Stimulated activated CD4-positive, alpha-beta T cell treated with anti-CD3 and anti-CD28 coated beads, Interleukin-12 subunit alpha, Interleukin-12 subunit beta, amount 100 ng/mL, for 48 hours (primary cell): ENCODE results near the gene SPIN4.
"Not testable (repeated sequence)": the region's sequence is repeated elsewhere in the genome, so short reads cannot be mapped to it uniquely, and the experiment has no call there.

Experiments
- DNase-seq, 3 donors: peaks; one replicate each; pipeline ENCODE4 v3.0.0-alpha.2; 2020; ENCODE audit warnings: low read depth in 2 of 3, low spot score in 1 of 3

The SPIN4 gene

DNA sequence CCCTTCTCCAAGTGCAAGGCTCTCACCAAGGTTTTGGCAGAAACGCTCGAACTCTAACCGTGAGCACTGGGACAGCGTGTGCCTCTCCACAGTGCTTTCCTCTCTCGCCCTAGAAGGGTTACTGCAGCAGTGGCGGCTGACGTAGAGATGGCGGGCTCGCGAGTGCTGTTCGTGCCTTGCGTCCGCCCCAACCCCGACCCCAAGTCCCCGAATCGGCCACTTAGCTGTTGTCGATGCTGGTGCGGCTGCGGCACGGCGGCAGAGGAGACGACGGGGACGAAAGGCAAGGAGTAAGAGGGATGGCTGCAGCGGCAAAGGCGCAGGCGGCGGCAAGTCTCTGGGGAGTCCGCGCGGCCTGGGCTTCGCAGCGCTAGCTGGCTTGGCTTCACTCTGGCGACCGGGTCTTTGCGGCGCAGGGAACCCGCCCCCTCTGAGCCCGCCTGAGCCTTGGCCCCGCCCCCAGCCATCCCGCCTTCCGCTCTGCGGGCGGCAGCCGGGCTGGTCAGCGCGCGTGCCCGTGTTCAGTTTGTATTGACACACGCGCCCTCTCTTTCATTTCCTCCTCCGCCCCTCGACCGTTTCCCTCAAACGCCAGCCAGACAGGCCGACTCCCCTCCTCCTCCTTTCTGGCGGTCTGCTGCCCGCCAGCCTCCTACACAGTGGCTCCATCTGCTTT lies at the start of gene SPIN4:
TSS of gene SPIN4 (minus strand) at position 392 of the 676 bp plus-strand sequence. CDS start 513 bp downstream, outside the sequence.
- peak; percentile 35 to 66 (median 47) for DNase-seq

DNA sequence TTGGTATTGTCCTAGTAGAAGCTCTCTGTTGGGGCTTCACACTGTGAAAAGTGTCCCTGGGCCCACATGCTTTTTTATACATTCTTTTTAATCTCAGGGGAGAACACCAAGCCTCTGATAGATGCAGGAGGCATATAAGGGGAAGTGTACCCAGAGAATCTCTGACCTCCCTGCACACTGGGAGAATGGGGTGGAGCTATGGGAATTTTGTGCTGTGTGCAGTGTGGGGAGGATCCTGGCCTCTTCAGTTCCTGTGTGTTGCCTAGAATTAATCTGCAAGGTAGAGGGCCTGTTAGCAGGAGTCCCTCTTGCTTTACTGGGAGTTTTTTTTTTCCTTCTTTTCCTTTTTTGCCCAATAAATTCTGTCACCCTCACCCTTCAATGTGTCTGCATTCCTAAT lies 49.2 kb upstream of the SPIN4 start:
- DNase-seq, result no peak

DNA sequence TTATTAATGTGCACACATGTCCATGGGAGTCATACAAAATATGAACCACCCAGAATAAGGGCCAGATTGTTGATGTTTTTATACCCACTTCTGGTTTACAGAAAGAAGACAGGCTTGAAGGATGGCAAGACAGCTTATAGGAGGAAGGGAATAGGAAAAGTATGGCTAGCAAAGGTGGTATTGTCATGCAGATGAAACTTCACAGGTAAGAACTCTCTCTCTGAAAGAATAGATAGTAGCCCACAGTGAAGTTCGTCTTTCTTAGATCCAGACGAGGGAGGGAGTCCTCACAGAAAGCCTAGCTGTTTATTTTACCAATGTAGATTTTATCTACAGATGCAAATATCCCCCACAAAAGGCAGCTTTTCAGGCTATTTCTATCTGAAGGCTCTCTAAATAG lies 43.7 kb upstream of the SPIN4 start:
- no peak for DNase-seq

DNA sequence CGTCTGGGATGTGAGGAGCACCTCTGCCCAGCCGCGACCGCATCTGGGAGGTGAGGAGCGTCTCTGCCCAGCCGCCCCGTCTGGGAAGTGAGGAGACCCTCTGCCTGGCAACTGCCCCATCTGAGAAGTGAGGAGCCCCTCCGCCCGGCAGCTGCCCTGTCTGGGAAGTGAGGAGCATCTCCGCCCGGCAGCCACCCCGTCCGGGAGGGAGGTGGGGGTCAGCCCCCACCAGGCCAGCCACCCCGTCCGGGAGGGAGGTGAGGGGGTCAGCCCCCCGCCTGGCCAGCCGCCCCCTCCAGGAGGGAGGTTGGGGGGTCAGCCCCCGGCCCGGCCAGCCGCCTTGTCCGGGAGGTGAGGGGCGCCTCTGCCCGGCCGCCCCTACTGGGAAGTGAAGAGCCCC lies 42.0 kb upstream of the SPIN4 start:
- DNase-seq, result not testable (repeated sequence)

DNA sequence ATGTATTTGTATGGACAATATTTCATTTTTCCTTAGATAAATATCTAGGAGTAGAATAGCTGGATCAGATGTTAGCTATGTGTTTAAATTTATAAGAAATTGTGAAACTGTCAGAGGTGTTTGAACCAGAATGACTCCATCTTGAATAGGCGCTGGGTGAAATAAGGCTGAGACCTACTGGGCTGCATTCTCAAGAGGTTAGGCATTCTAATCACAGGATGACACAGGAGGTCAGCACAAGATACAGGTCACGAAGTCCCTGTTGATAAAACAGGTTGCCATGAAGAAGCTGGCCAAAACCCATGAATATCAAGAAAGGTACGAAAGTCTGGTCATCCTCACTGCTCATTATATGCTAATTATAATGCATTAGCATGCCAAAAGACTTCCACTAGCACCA lies 36.3 kb upstream of the SPIN4 start:
- no peak for DNase-seq

DNA sequence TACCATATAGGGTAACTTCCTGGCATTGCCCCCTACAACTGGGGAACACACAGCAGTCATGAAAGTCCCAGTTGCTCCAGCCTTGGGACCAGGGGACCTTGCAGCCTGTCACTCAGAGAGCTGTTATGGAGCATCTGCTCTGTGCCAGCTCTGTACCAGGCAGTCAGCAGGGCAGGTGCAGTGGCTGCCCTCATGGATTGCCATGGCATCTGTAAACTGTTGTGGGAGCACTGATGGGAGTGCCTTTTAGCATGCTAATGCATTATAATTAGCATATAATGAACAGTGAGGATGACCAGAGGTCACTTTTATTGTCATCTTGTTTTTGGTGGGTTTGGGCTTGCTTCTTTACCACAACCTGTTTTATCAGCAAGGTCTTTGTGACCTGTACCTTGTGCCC lies 33.1 kb upstream of the SPIN4 start:
- not testable (repeated sequence) for DNase-seq

DNA sequence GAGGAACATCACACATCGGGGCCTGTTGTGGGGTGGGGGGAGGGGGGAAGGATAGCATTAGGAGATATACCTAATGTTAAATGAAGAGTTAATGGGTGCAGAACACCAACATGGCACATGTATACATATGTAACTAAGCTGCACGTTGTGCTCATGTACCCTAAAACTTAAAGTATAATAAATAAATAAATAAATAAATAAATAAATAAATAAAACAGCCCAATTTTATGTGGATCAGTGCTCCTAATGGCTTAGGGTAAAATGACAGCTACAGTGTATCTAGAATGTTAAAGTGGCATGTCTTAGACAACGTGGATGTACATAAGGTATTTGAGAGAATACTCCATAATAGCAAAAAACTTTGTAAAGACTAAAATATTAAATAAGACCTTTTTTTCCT lies 21.9 kb upstream of the SPIN4 start:
- DNase-seq, result not testable (repeated sequence)

DNA sequence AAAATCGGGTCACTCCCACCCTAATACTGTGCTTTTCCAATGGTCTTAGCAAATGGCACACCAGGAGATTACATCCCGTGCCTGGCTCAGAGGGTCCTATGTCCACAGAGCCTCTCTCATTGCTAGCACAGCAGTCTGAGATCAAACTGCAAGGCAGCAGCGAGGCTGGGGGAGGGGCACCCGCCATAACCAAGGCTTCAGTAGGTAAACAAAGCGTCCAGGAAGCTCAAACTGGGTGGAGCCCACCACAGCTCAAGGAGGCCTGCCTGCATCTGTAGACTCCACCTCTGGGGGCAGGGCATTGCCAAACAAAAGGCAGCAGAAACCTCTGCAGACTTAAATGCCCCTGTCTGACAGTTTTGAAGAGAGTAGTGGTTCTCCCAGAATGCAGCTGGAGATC lies 16.6 kb upstream of the SPIN4 start:
- DNase-seq, result not testable (repeated sequence)

DNA sequence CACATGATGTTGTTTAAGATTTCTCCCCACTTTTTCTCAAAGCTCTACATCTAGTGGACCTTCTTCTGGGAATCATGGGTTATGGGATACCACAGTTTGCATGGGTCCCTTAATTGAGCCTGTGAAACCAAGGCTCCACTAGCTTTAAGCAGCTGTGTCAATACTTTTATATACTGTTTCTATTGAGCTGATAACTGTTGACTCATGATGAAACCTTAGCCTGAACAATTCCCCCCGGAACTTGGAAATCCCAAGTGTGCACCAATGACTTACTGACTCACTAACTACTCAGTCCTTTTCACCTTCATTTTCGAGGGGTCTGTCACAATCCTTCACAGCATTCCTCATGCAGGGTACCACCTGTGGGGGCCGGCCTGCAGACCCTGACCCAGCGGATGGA lies 12.7 kb upstream of the SPIN4 start:
- DNase-seq, result no peak

DNA sequence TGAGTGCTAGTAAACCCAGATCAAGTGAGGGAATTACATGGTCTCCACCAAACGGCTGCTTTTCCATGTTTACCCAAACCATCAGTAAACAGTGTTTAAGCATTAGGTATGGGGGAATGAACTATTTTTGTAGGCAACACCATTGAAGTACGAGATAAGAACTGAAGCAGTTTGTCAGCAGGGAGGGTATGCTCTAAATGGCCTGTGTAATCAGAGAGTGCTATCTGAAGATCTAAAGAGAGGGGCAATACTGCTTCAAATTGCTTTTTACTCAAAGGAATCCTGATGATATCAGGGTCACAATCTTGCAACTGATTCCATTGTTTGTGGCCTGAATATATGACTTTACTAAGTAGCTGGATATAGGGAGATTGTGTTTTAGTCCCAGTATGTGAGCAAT lies 10.4 kb upstream of the SPIN4 start:
- no peak for DNase-seq

DNA sequence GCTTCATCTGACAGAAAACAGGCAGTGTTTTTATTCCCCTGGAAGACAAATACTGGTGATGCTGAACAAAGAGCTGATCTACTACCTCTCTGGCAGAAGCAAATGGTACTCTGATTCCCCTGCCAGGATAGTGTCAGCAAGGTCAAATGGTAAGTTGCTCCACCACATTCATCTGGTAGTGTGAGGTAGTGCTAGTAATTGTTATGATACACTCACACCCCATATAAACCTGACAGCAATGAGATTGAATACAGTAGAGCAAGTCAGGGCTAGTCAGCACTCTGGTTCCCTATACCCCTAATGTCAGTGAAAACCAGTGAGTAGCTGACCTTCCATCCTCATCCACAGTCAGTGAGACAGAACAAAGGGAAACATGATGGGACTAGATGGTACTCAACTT lies 3.4 kb upstream of the SPIN4 start:
- DNase-seq, result no peak

DNA sequence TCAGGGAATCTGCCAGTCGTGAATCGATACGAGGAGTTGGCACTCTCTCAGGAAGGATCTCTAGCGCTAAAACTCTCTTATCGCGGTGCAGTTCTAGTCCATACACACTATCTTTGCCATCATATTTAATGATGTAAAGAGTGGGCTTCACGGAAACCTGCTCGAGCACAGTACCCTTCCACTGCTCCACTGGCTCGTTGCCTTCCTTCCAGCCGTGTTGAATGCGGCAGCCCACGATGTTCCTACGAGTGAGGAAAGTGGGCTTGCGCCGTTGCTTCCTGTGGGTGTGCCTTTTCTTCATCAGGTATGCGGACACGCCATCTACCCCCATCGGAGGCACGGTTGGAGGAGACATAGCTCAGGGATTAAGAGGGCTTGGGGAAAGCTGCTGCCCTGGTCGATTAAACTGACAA lies 661 bp downstream of the SPIN4 start:
- DNase-seq, result peak in 1 of 3 donors; percentile 0

DNA sequence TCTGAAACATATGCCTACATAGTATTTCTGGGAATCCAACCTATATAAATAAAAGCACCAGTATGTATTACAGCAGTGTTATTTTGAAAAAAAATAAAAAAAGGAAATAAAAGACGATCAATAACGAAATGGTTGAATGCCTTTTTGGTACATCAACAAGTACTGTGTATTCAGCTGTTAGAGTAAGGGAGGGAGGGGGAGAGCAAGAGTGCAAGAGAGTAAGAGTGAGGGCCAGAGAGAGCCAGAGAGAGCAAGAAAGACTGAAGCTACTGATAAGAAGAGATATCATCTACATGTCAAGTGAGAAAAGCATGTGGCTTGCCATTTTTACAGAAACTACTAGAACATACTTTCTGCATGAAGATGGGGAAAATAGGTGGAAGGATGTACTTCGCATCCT lies 1.8 kb downstream of the SPIN4 start:
- no peak for DNase-seq

DNA sequence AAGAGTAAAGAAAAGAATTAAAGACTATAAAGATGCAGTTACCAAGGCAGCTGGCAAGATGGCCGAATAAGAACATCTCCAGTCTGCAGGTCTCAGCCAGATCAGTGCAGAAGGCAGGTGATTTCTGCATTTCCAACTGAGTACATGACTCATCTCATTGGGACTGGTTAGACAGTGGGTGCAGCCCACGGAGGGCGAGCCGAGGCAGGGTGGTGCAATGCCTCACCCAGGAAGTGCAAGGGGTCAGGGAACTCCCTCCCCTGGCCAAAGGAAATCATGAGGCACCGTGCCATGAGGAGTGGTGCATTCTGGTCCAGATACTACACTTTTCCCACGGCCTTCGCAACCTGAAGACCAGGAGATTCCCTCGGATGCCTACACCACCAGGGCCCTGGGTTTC lies 20.5 kb downstream of the SPIN4 start:
- no peak for DNase-seq

DNA sequence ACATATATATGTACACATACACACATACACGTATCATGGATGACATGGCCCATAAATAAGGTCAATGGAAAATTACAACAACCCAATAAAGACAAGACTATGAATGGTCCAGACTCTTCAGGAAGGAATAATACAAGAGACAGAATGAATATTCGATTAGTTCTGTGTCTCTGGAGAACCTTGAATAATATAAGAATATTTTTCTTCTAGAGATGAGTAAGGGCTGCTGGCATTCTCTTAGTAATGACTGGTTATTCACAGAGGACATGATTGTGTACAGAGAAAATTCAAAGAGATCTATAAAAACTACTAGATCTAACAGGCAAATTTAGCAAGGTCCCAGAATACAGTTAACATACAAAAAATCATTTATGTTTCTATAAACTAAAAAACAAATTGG lies 23.3 kb downstream of the SPIN4 start:
- no peak for DNase-seq

DNA sequence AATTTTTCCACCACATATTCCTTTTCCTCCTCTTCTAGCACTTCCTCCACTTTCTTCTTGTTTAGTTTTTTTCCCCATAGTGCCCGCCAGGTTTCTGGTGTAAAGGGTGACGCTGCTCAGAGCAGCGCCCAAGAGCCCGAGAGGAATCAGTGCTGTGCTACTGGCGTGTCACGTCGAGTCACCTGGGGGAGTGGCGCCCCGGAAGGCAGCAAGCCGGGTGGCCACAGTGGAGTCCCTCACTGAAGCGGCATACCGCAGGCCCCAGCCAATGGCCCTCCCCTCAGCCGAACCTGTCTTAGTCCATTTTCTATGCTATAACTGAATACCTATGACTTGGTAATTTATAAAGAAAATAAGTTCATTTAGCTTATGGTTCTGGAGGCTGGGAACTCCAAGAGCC lies 51.5 kb downstream of the SPIN4 start:
- no peak for DNase-seq
